ENCODE results near the gene FADS1. TPM values are rescaled to one million over a fixed set of nuclear protein-coding genes. Genes with fewer than 3 reads are reported as not detected.

FADS1 gene
- total and polyA plus RNA-seq, 12 donors, result 28.3 to 410 (median 102) TPM

DNA sequence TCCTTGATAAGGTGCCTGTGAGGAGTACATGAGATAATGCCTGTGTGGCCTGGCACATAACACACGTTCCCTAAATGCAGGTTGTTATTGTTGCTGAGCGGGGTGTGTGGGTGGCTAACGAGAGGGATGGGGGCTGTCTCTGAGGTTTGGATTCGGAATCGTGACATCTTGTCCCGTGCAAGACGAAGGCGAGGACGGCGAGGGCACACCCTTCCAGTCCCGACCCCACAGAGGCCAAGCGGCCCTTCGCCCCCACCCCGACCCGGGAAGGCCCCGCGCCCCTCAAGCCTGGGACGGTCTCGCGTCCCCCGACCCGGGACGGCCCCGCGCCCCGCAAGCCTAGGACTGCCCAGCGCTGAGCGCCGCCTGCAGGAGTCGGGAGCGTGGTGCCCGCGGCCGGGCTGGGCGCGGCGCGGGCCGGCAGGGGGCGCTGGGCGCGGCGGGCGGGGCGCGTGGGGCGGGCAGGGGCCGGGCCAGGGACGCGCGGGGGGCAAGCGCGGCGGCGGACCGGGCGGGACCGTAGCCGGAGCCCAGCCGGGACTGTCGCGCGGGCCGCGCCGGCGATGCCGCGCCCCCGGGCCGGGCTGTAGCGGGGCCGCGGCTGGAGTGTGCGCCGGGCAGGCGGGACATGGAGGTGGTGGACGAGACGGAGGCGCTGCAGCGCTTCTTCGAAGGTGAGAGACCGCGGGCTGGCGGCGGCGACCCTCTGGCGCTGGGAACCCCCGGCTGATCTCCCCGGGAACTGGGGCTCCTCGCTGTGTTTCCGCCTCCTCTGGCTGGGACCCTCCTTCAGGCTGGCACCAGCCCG is 64.5 kb downstream of the FADS1 start, which contains the start of gene MYRF:
TSS of gene MYRF (plus strand) at position 520 of the 808 bp plus-strand sequence. CDS start at position 629, 109 bp downstream.
- no peaks in the 10 kb centered on the region for H3K27me3 ChIP-seq
- H3K27ac ChIP-seq, result no peak within 1 kb of the TSS
- H3K4me1 ChIP-seq (replicated peaks in 1 of 2), result peaks cover 6 to 7% of the 10 kb centered on the region in 2 donors
- WGBS, 4 donors, result 3 to 10% (median 4%) methylated on average over 15 to 92 of the region's 93 CpGs
- H3K4me3 ChIP-seq, result peak within 1 kb of the TSS in 1 of 4 donors; percentile 61
- H3K36me3 ChIP-seq (replicated peaks in 1 of 2), result no peaks in the 10 kb centered on the region
- no peak for TF ChIP-seq POLR2A (IDR thresholded peaks at IDR 0.05)
- TF ChIP-seq, protein P1, sequence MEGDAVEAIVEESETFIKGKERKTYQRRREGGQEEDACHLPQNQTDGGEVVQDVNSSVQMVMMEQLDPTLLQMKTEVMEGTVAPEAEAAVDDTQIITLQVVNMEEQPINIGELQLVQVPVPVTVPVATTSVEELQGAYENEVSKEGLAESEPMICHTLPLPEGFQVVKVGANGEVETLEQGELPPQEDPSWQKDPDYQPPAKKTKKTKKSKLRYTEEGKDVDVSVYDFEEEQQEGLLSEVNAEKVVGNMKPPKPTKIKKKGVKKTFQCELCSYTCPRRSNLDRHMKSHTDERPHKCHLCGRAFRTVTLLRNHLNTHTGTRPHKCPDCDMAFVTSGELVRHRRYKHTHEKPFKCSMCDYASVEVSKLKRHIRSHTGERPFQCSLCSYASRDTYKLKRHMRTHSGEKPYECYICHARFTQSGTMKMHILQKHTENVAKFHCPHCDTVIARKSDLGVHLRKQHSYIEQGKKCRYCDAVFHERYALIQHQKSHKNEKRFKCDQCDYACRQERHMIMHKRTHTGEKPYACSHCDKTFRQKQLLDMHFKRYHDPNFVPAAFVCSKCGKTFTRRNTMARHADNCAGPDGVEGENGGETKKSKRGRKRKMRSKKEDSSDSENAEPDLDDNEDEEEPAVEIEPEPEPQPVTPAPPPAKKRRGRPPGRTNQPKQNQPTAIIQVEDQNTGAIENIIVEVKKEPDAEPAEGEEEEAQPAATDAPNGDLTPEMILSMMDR (IDR thresholded peaks at IDR 0.05), result peak in 4 of 6 experiments; percentile 20 to 63 (median 37)
- intact Hi-C loops (cut with DNase I), result no loop called here
- H3K9me3 ChIP-seq (replicated peaks in 1 of 3), result no peaks in the 10 kb centered on the region
- DNase-seq, result peak in 4 of 7 donors; percentile 33 to 48 (median 41)

DNA sequence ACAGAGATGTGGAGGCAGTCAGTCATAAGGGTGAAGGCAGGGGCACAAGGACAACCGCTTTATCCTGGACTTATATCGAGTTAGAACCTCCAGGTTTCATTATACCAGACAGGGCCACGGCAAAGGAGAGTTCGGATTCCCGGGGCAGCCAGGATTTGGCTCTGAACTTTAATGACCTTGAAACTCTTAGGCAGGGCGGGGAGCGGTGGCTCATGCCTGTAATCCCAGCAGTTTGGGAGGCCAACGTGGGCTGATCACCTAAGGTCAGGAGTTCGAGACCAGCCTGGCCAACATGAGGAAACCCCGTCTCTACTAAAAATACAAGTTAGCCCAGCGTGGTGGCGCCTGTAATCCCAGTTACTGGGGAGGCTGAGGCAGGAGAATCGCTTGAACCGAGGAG is 65.4 kb downstream of the FADS1 start:
- DNase-seq, result peak in 4 of 7 donors; percentile 43 to 60 (median 52)
- no peak overlapping the region for H3K27ac ChIP-seq
- H3K27me3 ChIP-seq, result no peaks in the 10 kb centered on the region

DNA sequence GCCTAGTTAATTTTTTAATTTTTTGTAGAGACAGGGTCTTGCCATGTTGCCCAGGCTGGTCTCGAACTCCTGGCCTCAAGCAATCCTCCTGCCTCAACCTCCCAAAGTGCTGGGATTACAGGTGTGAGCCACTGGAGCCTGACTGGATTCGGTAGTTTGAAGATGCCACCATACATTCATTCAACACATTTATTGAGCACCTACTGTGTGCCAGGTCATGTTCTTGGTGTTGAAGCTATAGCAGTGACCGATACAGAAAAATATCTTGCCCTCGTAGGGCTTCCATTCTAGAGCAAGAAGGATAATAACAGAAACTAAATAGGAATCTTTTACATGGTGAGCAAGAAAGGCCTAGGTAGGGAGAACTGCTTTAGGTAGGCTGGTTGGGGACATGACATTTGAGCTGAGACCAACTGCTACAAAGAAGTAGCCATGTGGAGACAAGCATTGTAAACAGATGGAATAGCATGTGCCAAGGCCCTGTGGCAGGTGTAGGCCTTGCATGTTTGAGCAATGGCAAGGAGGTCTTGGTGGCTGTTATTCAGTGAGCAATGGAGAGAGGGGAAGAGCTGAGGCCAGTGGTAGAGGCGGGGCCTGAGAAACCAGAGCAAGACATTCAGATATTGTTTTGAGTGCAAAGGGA is 66.1 kb downstream of the FADS1 start:
- no peak for DNase-seq
- intact Hi-C loops (cut with DNase I), result no loop called here
- H3K36me3 ChIP-seq (replicated peaks in 1 of 2), result no peaks in the 10 kb centered on the region
- no peaks in the 10 kb centered on the region for H3K9me3 ChIP-seq (replicated peaks in 1 of 3)
- TF ChIP-seq, protein P1 (IDR thresholded peaks at IDR 0.05), result no peak
- no peak for TF ChIP-seq POLR2A (IDR thresholded peaks at IDR 0.05)
- no peaks in the 10 kb centered on the region for H3K27me3 ChIP-seq
- no peak overlapping the region for H3K27ac ChIP-seq
- H3K4me3 ChIP-seq, result no peak overlapping the region
- 87 to 97% (median 96%) methylated on average over 5 of the region's 5 CpGs for WGBS, 4 donors
- peaks cover 6 to 7% of the 10 kb centered on the region in 2 donors for H3K4me1 ChIP-seq (replicated peaks in 1 of 2)

More for the DNA sequence above, 65.4 kb downstream of the FADS1 start:
- 52 to 72% (median 63%) methylated on average over 13 to 14 of the region's 14 CpGs for WGBS, 4 donors
- Histone ChIP-seq H3K4me3 (no peak overlapping the region), H3K4me1 (replicated peaks in 1 of 2) (peaks cover 6 to 7% of the 10 kb centered on the region in 2 donors), H3K36me3 (replicated peaks in 1 of 2) (no peaks in the 10 kb centered on the region), H3K9me3 (replicated peaks in 1 of 3) (no peaks in the 10 kb centered on the region)
- intact Hi-C loops (cut with DNase I), result no loop called here
- TF ChIP-seq POLR2A (IDR thresholded peaks at IDR 0.05), result no peak
- TF ChIP-seq, protein P1 (IDR thresholded peaks at IDR 0.05), result no peak

MicroRNAs within 50 kb of the gene (microRNA counts, 767-probe panel; counts per million panel counts)
- 0 counts per million in 2 donors for microRNA hsa-miR-1908
- 0 counts per million in 2 donors for microRNA hsa-miR-611

Other genes starting within 250 kb of the FADS1 start
- 1 to 10 TPM in 4 of 9 donors, under 1 TPM in 4, not detected in 1; 0.09 to 6.0 (median 1.0) TPM for gene SYT7, start 235.9 kb downstream of the FADS1 start, total RNA-seq
- gene SYT7, start 235.9 kb downstream of the FADS1 start, polyA plus RNA-seq, result 1 to 10 TPM; 1.4 to 6.8 (median 6.5) TPM
- 1 to 10 TPM in 8 of 9 donors, under 1 TPM in 1; 0.44 to 4.2 (median 2.5) TPM for gene DAGLA, start 136.6 kb downstream of the FADS1 start, total RNA-seq
- gene DAGLA, start 136.6 kb downstream of the FADS1 start, polyA plus RNA-seq, result 1 to 10 TPM in 2 of 3 donors, under 1 TPM in 1; 0.81 to 2.7 (median 1.5) TPM
- gene MYRF, start 64.4 kb downstream of the FADS1 start, total RNA-seq, result 1 to 10 TPM in 4 of 9 donors, under 1 TPM in 5; 0.13 to 2.6 (median 0.69) TPM
- 1 to 10 TPM in 2 of 3 donors, under 1 TPM in 1; 0.61 to 1.4 (median 1.1) TPM for gene MYRF, start 64.4 kb downstream of the FADS1 start, polyA plus RNA-seq
- gene TMEM258, start 24.4 kb downstream of the FADS1 start, total RNA-seq, result 100 to 1,000 TPM in 5 of 9 donors, 10 to 100 TPM in 4; 22.8 to 162 (median 141) TPM
- 100 to 1,000 TPM in 2 of 3 donors, 10 to 100 TPM in 1; 91.5 to 215 (median 137) TPM for gene TMEM258, start 24.4 kb downstream of the FADS1 start, polyA plus RNA-seq
- 10 to 100 TPM in 5 of 9 donors, 1 to 10 TPM in 4; 8.4 to 27.9 (median 10.7) TPM for gene FEN1, start 24.1 kb downstream of the FADS1 start, total RNA-seq
- gene FEN1, start 24.1 kb downstream of the FADS1 start, polyA plus RNA-seq, result 10 to 100 TPM in 1 of 3 donors, 1 to 10 TPM in 2; 3.9 to 32.0 (median 4.5) TPM
- 1,000 to 10,000 TPM in 2 of 9 donors, 100 to 1,000 TPM in 7; 302 to 1,301 (median 495) TPM for gene FADS2, start 11.3 kb upstream of the FADS1 start, total RNA-seq
- 1,000 to 10,000 TPM in 1 of 3 donors, 100 to 1,000 TPM in 2; 134 to 1,327 (median 153) TPM for gene FADS2, start 11.3 kb upstream of the FADS1 start, polyA plus RNA-seq
- 100 to 1,000 TPM in 6 of 9 donors, 10 to 100 TPM in 3; 22.2 to 145 (median 105) TPM for gene FADS3, start 74.5 kb upstream of the FADS1 start, total RNA-seq
- 100 to 1,000 TPM in 2 of 3 donors, 10 to 100 TPM in 1; 98.2 to 175 (median 103) TPM for gene FADS3, start 74.5 kb upstream of the FADS1 start, polyA plus RNA-seq
- gene RAB3IL1, start 100.6 kb upstream of the FADS1 start, total RNA-seq, result 10 to 100 TPM in 8 of 9 donors, 1 to 10 TPM in 1; 2.4 to 23.7 (median 19.4) TPM
- gene RAB3IL1, start 100.6 kb upstream of the FADS1 start, polyA plus RNA-seq, result 10 to 100 TPM in 2 of 3 donors, 1 to 10 TPM in 1; 2.7 to 17.4 (median 15.5) TPM
- 1 to 10 TPM in 8 of 9 donors, under 1 TPM in 1; 0.44 to 5.2 (median 3.7) TPM for gene BEST1, start 133.3 kb upstream of the FADS1 start, total RNA-seq
- gene BEST1, start 133.3 kb upstream of the FADS1 start, polyA plus RNA-seq, result 1 to 10 TPM; 1.4 to 6.8 (median 4.8) TPM
- gene FTH1, start 150.6 kb upstream of the FADS1 start, total RNA-seq, result 1,000 to 10,000 TPM in 8 of 9 donors, 100 to 1,000 TPM in 1; 530 to 5,565 (median 3,591) TPM
- gene FTH1, start 150.6 kb upstream of the FADS1 start, polyA plus RNA-seq, result 1,000 to 10,000 TPM; 2,586 to 4,544 (median 2,902) TPM